ENCODE results near the gene ZKSCAN4. TPM values are rescaled to one million over a fixed set of nuclear protein-coding genes. Genes with fewer than 3 reads are reported as not detected.

ZKSCAN4 gene
- total and polyA plus RNA-seq, 2 of the 8 experiments (the other 6 are each of a cell fraction or from before 2014, with no cell fraction given) = 2.2 to 6.6 TPM

DNA sequence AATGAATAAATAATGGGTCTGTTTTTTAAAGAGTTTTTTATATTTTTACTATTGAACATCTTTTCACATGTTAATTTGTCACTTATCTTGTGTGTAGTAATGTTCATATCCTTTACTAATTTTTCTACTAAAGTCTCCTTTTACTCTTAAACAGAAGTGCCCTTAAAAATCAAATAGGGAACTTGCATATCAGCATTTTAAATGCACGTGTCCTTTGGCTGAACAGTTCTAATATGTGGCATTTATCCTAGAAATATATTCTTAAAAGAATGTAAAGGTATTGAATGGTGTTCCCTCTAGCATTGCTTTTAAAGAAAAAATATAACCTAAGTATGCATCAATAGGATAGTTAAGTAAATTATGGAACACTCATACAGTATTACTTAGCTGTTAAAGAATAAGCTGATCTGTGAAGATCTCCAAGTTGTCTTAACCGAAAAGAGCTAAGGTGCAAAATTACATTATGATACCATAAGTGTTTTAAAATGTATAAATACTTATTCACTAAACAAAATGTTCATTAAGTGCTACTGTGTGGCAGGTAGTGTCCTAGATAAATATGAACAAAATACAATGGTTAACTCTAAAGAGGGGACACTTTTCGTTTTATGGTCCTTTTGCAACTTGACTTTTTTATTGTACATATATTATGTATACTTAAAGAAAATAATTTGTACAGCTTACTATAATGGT lies 28.7 kb upstream of the ZKSCAN4 start (continued):
- TF ChIP-seq, protein P1, sequence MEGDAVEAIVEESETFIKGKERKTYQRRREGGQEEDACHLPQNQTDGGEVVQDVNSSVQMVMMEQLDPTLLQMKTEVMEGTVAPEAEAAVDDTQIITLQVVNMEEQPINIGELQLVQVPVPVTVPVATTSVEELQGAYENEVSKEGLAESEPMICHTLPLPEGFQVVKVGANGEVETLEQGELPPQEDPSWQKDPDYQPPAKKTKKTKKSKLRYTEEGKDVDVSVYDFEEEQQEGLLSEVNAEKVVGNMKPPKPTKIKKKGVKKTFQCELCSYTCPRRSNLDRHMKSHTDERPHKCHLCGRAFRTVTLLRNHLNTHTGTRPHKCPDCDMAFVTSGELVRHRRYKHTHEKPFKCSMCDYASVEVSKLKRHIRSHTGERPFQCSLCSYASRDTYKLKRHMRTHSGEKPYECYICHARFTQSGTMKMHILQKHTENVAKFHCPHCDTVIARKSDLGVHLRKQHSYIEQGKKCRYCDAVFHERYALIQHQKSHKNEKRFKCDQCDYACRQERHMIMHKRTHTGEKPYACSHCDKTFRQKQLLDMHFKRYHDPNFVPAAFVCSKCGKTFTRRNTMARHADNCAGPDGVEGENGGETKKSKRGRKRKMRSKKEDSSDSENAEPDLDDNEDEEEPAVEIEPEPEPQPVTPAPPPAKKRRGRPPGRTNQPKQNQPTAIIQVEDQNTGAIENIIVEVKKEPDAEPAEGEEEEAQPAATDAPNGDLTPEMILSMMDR (IDR thresholded peaks at IDR 0.05; ENCODE audit: control extremely low read depth in 1 of 3, insufficient read depth in 1 of 3, low read depth in 1 of 3, low read length in 3 of 3) = no peak
- no peak for TF ChIP-seq SRF (IDR thresholded peaks at IDR 0.05; ENCODE audit: low read depth, low read length)
